Stomach (tissue), 9 donors: ENCODE measurements around the gene PPP1R36. TPM values are rescaled to one million over a fixed set of nuclear protein-coding genes. Genes with fewer than 3 reads are reported as not detected.

ENCODE experiments used
- DNase-seq, 2 donors: peaks; one replicate each; pipeline versions ENCODE4 v3.0.0 to v3.0.0-alpha.2; 2013 to 2019
- H3K27ac ChIP-seq, 5 donors: fragments of 200-600 bp in 4 of 5; sonication (generic) in 4 of 5; one replicate each; pipeline ENCODE4 v1.5.1; 2013 to 2019; ENCODE audit warnings: mild to moderate bottlenecking in 1 of 5, moderate library complexity in 1 of 5
- H3K27me3 ChIP-seq, 3 donors: fragments of 200-600 bp; sonication (generic); one replicate each; pipeline ENCODE4 v1.5.1; 2017 to 2019; ENCODE audit warnings: mixed run types in 1 of 3
- H3K36me3 ChIP-seq, 4 donors: fragments of 200-600 bp; sonication (generic); 1 replicate in 3 of 4; 2 replicates in 1 of 4; pipeline ENCODE4 v1.5.1; 2016 to 2019
- H3K4me1 ChIP-seq, 4 donors: fragments of 200-600 bp; sonication (generic); one replicate each; pipeline ENCODE4 v1.5.1; 2016 to 2019
- H3K4me3 ChIP-seq, 4 donors: fragments of 200-600 bp; sonication (generic) in 3 of 4; one replicate each; pipeline ENCODE4 v1.5.1; 2016 to 2019; ENCODE audit warnings: mild to moderate bottlenecking in 1 of 4
- H3K9me3 ChIP-seq, 4 donors: fragments of 200-600 bp; sonication (generic); one replicate each; pipeline ENCODE4 v1.5.1; 2016 to 2019
- EP300 ChIP-seq: sonication (generic); formaldehyde crosslinking; IDR thresholded peaks from one replicate; pipeline ENCODE4 v1.6.1; 2017; ENCODE audit warnings: antibody characterized with exemption
- POLR2A ChIP-seq, 4 donors: fragments of 450-650 bp; IDR thresholded peaks; one replicate each; pipeline ENCODE4 v1.6.1; 2016; ENCODE audit warnings: antibody characterized with exemption in 4 of 4, control low read depth in 2 of 4, mild to moderate bottlenecking in 1 of 4, moderate library complexity in 1 of 4
- POLR2AphosphoS5 ChIP-seq, 3 donors: sonication (generic); formaldehyde crosslinking; IDR thresholded peaks; one replicate each; pipeline ENCODE4 v1.6.1; 2016; ENCODE audit warnings: antibody characterized with exemption in 3 of 3
- WGBS, 5 donors: extraction: QIAGEN DNeasy Blood & Tissue Kit in 3 of 5; methylation state at CpG; one replicate each; pipeline versions ENCODE4 v1.1.5 to v1.1.7; 2013 to 2018; 5-methylcytosine and 5-hydroxymethylcytosine counted together
- intact Hi-C: fragments of 100-400 bp; cut with DNase I; formaldehyde crosslinking; loops from one replicate; pipeline ENCODE4 v1.15.1; 2023; ENCODE audit warnings: low total_unique reads
- polyA plus RNA-seq, 3 donors: library from polyadenylated mRNA; stranded (reverse); fragments of 200-250 nt; gene quantifications; one replicate each; pipeline ENCODE4 v1.2.3, GENCODE V29; 2013
- total RNA-seq, 5 donors: library from RNA; depleted of rRNA; stranded (reverse); fragments of >200 nt; gene quantifications; one replicate each; pipeline versions ENCODE4 v1.1.0 to v1.2.3, GENCODE V29; 2014 to 2016
- TF ChIP-seq, protein P1 (sequence below), 7 experiments: fragments of 450-650 bp in 4 of 7; fragments of 200-600 bp in 3 of 7; sonication (generic) in 3 of 7; IDR thresholded peaks; one replicate each; pipeline ENCODE4 v1.5.1; 2016 to 2019; ENCODE audit warnings: antibody characterized with exemption in 7 of 7, control low read depth in 2 of 7, mild to moderate bottlenecking in 1 of 7
- donor health status: healthy with polysubstance abuse.
- donor health status: Bipolar disorder and iron deficiency.
- donor health status: healthy.

Gene PPP1R36
- total and polyA plus RNA-seq, 8 donors = 3.2 to 13.1 (median 6.2) TPM; not detected in 3

GRCh38 chr14:64561631-64562030, 11.9 kb downstream of the PPP1R36 start:
- peaks cover 0 to 5% (median 1%) of the 10 kb centered on the region in 4 donors for H3K4me1 ChIP-seq
- no peaks in the 10 kb centered on the region for H3K27me3 ChIP-seq
- no peaks in the 10 kb centered on the region for H3K9me3 ChIP-seq
- 62 to 82% (median 68%) methylated on average over 2 of the region's 2 CpGs for WGBS, 5 donors
- TF ChIP-seq POLR2AphosphoS5 (IDR thresholded peaks at IDR 0.05) = no peak
- TF ChIP-seq, protein P1, sequence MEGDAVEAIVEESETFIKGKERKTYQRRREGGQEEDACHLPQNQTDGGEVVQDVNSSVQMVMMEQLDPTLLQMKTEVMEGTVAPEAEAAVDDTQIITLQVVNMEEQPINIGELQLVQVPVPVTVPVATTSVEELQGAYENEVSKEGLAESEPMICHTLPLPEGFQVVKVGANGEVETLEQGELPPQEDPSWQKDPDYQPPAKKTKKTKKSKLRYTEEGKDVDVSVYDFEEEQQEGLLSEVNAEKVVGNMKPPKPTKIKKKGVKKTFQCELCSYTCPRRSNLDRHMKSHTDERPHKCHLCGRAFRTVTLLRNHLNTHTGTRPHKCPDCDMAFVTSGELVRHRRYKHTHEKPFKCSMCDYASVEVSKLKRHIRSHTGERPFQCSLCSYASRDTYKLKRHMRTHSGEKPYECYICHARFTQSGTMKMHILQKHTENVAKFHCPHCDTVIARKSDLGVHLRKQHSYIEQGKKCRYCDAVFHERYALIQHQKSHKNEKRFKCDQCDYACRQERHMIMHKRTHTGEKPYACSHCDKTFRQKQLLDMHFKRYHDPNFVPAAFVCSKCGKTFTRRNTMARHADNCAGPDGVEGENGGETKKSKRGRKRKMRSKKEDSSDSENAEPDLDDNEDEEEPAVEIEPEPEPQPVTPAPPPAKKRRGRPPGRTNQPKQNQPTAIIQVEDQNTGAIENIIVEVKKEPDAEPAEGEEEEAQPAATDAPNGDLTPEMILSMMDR (IDR thresholded peaks at IDR 0.05) = no peak
- TF ChIP-seq POLR2A (IDR thresholded peaks at IDR 0.05) = no peak
- TF ChIP-seq EP300 = no peak
- H3K4me3 ChIP-seq = no peak overlapping the region
- no peak for DNase-seq
- H3K36me3 ChIP-seq = no peaks in the 10 kb centered on the region
- no peak overlapping the region for H3K27ac ChIP-seq
- intact Hi-C loops = no loop called here

GRCh38 chr14:64562436-64562835, 12.7 kb downstream of the PPP1R36 start:
- TF ChIP-seq POLR2A (IDR thresholded peaks at IDR 0.05) (no peak), EP300 (no peak), POLR2AphosphoS5 (IDR thresholded peaks at IDR 0.05) (no peak)
- TF ChIP-seq, protein P1 (IDR thresholded peaks at IDR 0.05) = no peak
- no peak overlapping the region for H3K4me3 ChIP-seq
- no peaks in the 10 kb centered on the region for H3K27me3 ChIP-seq
- H3K4me1 ChIP-seq = peaks cover 0 to 11% (median 5%) of the 10 kb centered on the region in 4 donors
- DNase-seq = peak in 1 of 2 donors; percentile 85
- no peaks in the 10 kb centered on the region for H3K36me3 ChIP-seq
- intact Hi-C loops = no loop called here
- H3K27ac ChIP-seq = no peak overlapping the region
- H3K9me3 ChIP-seq = no peaks in the 10 kb centered on the region

DNA sequence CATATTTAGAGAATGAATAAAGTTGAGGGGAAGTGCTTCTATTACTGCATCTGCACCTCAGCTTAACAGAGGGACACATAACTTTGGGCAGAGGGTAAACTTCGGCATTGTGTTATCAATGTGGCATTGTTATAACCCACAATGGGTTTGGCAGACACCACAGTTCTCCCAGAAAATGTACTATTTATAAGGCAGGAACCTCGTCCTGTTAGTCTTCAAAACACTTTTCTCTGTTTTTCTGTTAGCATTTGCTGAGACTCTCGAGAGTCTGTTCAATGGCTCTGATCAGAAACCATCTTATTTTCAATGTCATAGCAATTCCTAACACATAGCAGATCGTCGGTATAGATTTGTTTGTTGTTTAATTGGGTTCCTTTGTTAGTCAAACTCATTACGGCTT, 13.9 kb downstream of the PPP1R36 start:
- no peak for TF ChIP-seq EP300
- TF ChIP-seq, protein P1 (IDR thresholded peaks at IDR 0.05) = no peak
- TF ChIP-seq POLR2A (IDR thresholded peaks at IDR 0.05) = no peak
- TF ChIP-seq POLR2AphosphoS5 (IDR thresholded peaks at IDR 0.05) = no peak
- Histone ChIP-seq H3K9me3 (no peaks in the 10 kb centered on the region), H3K36me3 (no peaks in the 10 kb centered on the region), H3K27me3 (no peaks in the 10 kb centered on the region), H3K4me3 (no peak overlapping the region), H3K4me1 (peaks cover 0 to 19% (median 10%) of the 10 kb centered on the region in 4 donors), H3K27ac (no peak overlapping the region)
- no peak for DNase-seq
- 45 to 70% (median 61%) methylated on average over 6 of the region's 6 CpGs for WGBS, 5 donors
- intact Hi-C loops = no loop called here

GRCh38 chr14:64566651-64567122, 16.9 kb downstream of the PPP1R36 start:
- no peaks in the 10 kb centered on the region for H3K36me3 ChIP-seq
- H3K4me3 ChIP-seq = no peak overlapping the region
- intact Hi-C loops = no loop called here
- peaks cover 0 to 30% (median 12%) of the 10 kb centered on the region in 4 donors for H3K4me1 ChIP-seq
- peak in 1 of 2 donors; percentile 23 for DNase-seq
- H3K27me3 ChIP-seq = no peaks in the 10 kb centered on the region
- 50 to 87% (median 84%) methylated on average over 1 to 5 of the region's 5 CpGs for WGBS, 5 donors
- H3K27ac ChIP-seq = peak overlapping the region in 2 of 5 donors; percentile 42 to 45
- TF ChIP-seq EP300 = no peak
- TF ChIP-seq, protein P1 (IDR thresholded peaks at IDR 0.05) = no peak
- TF ChIP-seq POLR2A (IDR thresholded peaks at IDR 0.05) = no peak
- TF ChIP-seq POLR2AphosphoS5 (IDR thresholded peaks at IDR 0.05) = no peak
- no peaks in the 10 kb centered on the region for H3K9me3 ChIP-seq
